ENCODE data around the gene PEX11B. TPM values are rescaled to one million over a fixed set of nuclear protein-coding genes. Genes with fewer than 3 reads are reported as not detected.
"Not testable (repeated sequence)": the region's sequence is repeated elsewhere in the genome, so short reads cannot be mapped to it uniquely, and the experiment has no call there.

Gene PEX11B
- total and polyA plus RNA-seq, 12 donors: 17.7 to 26.3 (median 23.0) TPM

DNA sequence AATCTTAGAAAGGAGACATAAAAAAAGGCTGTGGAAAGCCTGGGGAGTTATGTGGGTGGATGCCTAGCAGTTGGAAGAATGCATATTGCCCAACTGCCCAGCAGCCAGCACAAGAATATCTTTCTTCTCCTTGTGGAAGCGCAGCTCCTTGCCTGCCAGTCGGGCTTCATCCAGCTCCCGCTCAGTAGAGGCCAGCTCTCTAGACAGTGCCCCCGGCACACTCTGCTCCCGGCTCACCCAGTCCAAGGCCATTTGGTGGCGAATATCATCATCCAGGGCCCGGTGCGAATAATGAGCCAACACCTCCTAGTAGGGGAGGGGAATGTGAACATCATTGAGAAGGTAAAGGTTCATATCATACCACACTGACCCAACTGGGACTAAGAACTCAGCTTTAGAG, 17.7 kb upstream of the PEX11B start:
- Histone ChIP-seq H3K9me3 (no peaks in the 10 kb centered on the region), H3K27me3 (no peaks in the 10 kb centered on the region), H3K4me3 (no peak overlapping the region), H3K27ac (no peak overlapping the region), H3K36me3 (peaks cover 0 to 100% (median 34%) of the 10 kb centered on the region in 9 donors), H3K4me1 (peaks cover 0 to 5% (median 0%) of the 10 kb centered on the region in 9 donors)
- TF ChIP-seq, protein P1, sequence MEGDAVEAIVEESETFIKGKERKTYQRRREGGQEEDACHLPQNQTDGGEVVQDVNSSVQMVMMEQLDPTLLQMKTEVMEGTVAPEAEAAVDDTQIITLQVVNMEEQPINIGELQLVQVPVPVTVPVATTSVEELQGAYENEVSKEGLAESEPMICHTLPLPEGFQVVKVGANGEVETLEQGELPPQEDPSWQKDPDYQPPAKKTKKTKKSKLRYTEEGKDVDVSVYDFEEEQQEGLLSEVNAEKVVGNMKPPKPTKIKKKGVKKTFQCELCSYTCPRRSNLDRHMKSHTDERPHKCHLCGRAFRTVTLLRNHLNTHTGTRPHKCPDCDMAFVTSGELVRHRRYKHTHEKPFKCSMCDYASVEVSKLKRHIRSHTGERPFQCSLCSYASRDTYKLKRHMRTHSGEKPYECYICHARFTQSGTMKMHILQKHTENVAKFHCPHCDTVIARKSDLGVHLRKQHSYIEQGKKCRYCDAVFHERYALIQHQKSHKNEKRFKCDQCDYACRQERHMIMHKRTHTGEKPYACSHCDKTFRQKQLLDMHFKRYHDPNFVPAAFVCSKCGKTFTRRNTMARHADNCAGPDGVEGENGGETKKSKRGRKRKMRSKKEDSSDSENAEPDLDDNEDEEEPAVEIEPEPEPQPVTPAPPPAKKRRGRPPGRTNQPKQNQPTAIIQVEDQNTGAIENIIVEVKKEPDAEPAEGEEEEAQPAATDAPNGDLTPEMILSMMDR (IDR thresholded peaks at IDR 0.05): no peak
- ATAC-seq (no peak), DNase-seq (no peak)
- 88 to 95% methylated on average over 8 of the region's 8 CpGs for WGBS, 2 donors
- intact Hi-C loops (cut with DNase I): no loop called here

DNA sequence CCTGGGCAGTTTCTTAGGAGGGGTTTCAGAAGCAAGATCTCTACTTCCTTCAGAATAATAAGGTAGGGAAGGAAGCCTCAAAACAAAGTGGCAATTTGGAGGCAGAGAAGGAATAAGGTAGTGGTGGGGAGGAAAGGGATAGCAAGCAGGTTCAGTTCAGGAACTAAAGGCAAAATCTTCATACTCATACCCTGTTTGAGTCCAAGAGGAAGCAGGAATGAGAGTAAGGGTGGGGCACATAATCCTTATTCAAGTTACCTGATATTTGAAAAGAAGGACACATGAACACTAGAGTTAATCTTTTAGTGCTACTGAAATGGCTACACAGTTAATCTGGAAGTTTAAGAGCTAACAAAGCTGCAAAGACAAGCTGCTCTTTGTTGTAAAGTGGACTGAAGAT, 17.2 kb upstream of the PEX11B start:
- Histone ChIP-seq H3K36me3 (peaks cover 0 to 100% (median 34%) of the 10 kb centered on the region in 9 donors), H3K27me3 (no peaks in the 10 kb centered on the region), H3K9me3 (no peaks in the 10 kb centered on the region), H3K27ac (no peak overlapping the region), H3K4me3 (no peak overlapping the region), H3K4me1 (peaks cover 0 to 5% (median 0%) of the 10 kb centered on the region in 9 donors)
- ATAC-seq (no peak), DNase-seq (no peak)
- intact Hi-C loops (cut with DNase I): no loop called here
- TF ChIP-seq, protein P1 (IDR thresholded peaks at IDR 0.05): no peak

DNA sequence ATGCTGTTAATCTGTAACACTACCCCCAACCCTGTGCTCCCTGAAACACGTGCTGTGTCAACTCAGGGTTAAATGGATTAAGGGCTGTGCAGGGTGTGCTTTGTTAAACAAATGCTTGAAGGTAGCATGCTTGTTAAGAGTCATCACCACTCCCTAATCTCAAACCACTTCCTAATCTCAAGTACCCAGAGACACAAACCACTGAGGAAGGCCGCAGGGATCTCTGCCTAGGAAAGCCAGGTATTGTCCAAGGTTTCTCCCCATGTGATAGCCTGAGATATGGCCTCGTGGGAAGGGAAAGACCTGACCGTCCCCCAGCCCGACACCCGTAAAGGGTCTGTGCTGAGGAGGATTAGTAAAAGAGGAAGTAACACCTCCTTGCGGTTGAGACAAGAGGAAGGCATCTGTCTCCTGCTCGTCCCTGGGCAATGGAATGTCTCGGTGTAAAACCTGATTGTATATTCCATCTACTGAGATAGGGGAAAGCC, 14.0 kb upstream of the PEX11B start:
- not testable (repeated sequence) for H3K27me3 ChIP-seq, DNase-seq, H3K4me3 ChIP-seq, ATAC-seq, H3K9me3 ChIP-seq
- WGBS, 2 donors: 59% methylated on average over 8 to 9 of the region's 9 CpGs
- Histone ChIP-seq H3K36me3 (peaks cover 0 to 74% (median 29%) of the 10 kb centered on the region in 9 donors), H3K27ac (peak overlapping the region in 1 of 10 donors; percentile 55), H3K4me1 (peaks cover 0 to 11% (median 5%) of the 10 kb centered on the region in 9 donors)
- intact Hi-C loops (cut with DNase I): loop anchor here in 1 of 10 donors (2.0 kb wide), 1 partner anchor 22 kb away; no protein-coding TSS in a partner anchor

DNA sequence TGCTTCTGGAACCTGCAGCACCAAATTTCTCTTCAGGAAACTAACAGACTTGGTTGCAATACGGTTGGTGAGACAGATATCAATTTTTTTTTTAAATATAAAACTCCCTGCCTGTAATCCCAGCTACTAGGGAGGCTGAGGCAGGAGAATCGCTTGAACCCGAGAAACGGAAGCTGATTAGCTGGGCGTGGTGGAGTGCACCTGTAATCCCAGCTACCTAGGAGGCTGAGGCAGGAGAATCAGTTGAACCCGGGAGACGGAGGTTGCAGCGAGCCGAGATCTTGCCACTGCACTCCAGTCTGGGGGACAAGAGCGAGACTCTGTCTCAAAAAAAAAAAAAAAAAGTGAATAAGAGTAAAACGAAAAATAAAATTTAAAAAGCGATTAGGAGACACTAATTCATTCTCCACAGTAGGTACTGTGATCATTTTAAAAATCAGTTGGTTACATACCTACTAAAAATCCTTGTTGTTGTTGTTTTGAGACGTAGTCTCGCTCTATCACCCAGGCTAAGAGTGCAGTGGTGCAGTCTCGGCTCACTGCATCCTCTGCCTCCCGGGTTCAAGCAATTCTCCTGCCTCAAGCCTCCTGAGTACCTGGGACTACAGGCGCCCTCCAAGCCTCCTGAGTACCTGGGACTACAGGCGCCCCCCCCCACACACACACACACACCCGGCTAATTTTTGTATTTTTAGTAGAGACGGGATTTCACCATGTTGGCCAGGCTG, 9.6 kb upstream of the PEX11B start:
- Histone ChIP-seq H3K27me3 (no peaks in the 10 kb centered on the region), H3K4me1 (peaks cover 6 to 20% (median 18%) of the 10 kb centered on the region in 9 donors), H3K27ac (peak overlapping the region; percentile 58 to 98 (median 94)), H3K9me3 (no peaks in the 10 kb centered on the region), H3K4me3 (peak overlapping the region; percentile 54 to 82 (median 72)), H3K36me3 (peaks cover 0 to 53% (median 12%) of the 10 kb centered on the region in 9 donors)
- intact Hi-C loops (cut with DNase I): loop anchor here in 6 of 10 donors (1.0 to 5.0 kb wide), 4 partner anchors 28 to 34 kb away; partner anchors contain the start of genes ANKRD34A (in 3 of the 6) and POLR3GL (in 3 of the 6)
- peak in 1 of 8 donors; percentile 33 for ATAC-seq
- DNase-seq: no peak
- 68 to 69% methylated on average over 20 of the region's 20 CpGs for WGBS, 2 donors
- TF ChIP-seq, protein P1 (IDR thresholded peaks at IDR 0.05): no peak

Data from heart right ventricle (tissue), 16 donors.